Neural cell (in vitro differentiated cells): ENCODE measurements around the gene AVL9.

Source experiments
- CTCF ChIP-seq: fragments of 450-650 bp; IDR thresholded peaks from 2 replicates; pipeline ENCODE4 v1.5.1; 2014; ENCODE audit warnings: antibody characterized with exemption, mild to moderate bottlenecking, moderate library complexity; ENCODE audit not compliant: poor library complexity, severe bottlenecking
- EZH2 ChIP-seq: fragments of 200-600, 300-800 bp; shearing (Covaris generic), sonication (generic); IDR thresholded peaks from 2 replicates; pipeline ENCODE4 v1.6.1; 2014; ENCODE audit warnings: antibody characterized with exemption, low read length, borderline replicate concordance, mild to moderate bottlenecking; ENCODE audit not compliant: insufficient read depth, poor library complexity, severe bottlenecking
- TF ChIP-seq, protein P1 (sequence below): IDR thresholded peaks from 2 replicates; pipeline ENCODE4 v1.6.1; 2012; ENCODE audit warnings: borderline replicate concordance

GRCh38 chr7:32476816-32477648 lies 18.3 kb upstream of the AVL9 start:
- TF ChIP-seq CTCF = no peak
- TF ChIP-seq, protein P1, sequence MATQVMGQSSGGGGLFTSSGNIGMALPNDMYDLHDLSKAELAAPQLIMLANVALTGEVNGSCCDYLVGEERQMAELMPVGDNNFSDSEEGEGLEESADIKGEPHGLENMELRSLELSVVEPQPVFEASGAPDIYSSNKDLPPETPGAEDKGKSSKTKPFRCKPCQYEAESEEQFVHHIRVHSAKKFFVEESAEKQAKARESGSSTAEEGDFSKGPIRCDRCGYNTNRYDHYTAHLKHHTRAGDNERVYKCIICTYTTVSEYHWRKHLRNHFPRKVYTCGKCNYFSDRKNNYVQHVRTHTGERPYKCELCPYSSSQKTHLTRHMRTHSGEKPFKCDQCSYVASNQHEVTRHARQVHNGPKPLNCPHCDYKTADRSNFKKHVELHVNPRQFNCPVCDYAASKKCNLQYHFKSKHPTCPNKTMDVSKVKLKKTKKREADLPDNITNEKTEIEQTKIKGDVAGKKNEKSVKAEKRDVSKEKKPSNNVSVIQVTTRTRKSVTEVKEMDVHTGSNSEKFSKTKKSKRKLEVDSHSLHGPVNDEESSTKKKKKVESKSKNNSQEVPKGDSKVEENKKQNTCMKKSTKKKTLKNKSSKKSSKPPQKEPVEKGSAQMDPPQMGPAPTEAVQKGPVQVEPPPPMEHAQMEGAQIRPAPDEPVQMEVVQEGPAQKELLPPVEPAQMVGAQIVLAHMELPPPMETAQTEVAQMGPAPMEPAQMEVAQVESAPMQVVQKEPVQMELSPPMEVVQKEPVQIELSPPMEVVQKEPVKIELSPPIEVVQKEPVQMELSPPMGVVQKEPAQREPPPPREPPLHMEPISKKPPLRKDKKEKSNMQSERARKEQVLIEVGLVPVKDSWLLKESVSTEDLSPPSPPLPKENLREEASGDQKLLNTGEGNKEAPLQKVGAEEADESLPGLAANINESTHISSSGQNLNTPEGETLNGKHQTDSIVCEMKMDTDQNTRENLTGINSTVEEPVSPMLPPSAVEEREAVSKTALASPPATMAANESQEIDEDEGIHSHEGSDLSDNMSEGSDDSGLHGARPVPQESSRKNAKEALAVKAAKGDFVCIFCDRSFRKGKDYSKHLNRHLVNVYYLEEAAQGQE = no peak
- no peak for TF ChIP-seq EZH2
